Liver (tissue), 9 donors: ENCODE data around the gene NUBP1. TPM values are rescaled to one million over a fixed set of nuclear protein-coding genes. Genes with fewer than 3 reads are reported as not detected.

Experiments
- DNase-seq: peaks from one replicate; pipeline ENCODE4 v3.0.0-alpha.2; 2017; ENCODE audit warnings: low spot score
- H3K27ac ChIP-seq, 2 donors: one replicate each; pipeline ENCODE4 v1.7.0; 2013; ENCODE audit warnings: inconsistent platforms in 2 of 2, low read length in 2 of 2, control low read depth in 1 of 2, low read depth in 1 of 2, mild to moderate bottlenecking in 1 of 2
- H3K27me3 ChIP-seq, 4 donors: one replicate each; pipeline versions ENCODE4 v1.6.1 to v1.7.0; 2013; ENCODE audit warnings: low read length in 3 of 4, inconsistent platforms in 1 of 4, mild to moderate bottlenecking in 1 of 4, moderate library complexity in 1 of 4; ENCODE audit not compliant: control insufficient read depth in 4 of 4, insufficient read depth in 4 of 4
- H3K36me3 ChIP-seq, 4 donors: one replicate each; pipeline versions ENCODE4 v1.6.1 to v1.7.0; 2013; ENCODE audit warnings: low read length in 3 of 4, mild to moderate bottlenecking in 3 of 4, low read depth in 1 of 4, moderate library complexity in 1 of 4; ENCODE audit not compliant: control insufficient read depth in 4 of 4, insufficient read depth in 3 of 4
- H3K4me1 ChIP-seq, 4 donors: one replicate each; pipeline versions ENCODE4 v1.6.1 to v1.7.0; 2013; ENCODE audit warnings: low read length in 3 of 4, mild to moderate bottlenecking in 3 of 4, moderate library complexity in 1 of 4; ENCODE audit not compliant: control insufficient read depth in 4 of 4, insufficient read depth in 4 of 4
- H3K4me3 ChIP-seq, 3 donors: one replicate each; pipeline versions ENCODE4 v1.6.1 to v1.7.0; 2013; ENCODE audit warnings: low read length in 3 of 3, control low read depth in 1 of 3, low read depth in 1 of 3, mild to moderate bottlenecking in 1 of 3
- H3K9ac ChIP-seq, 2 donors: one replicate each; pipeline ENCODE4 v1.7.0; 2013; ENCODE audit warnings: low read length in 2 of 2, mild to moderate bottlenecking in 2 of 2, moderate library complexity in 2 of 2, control low read depth in 1 of 2, low read depth in 1 of 2
- H3K9me3 ChIP-seq, 4 donors: one replicate each; pipeline versions ENCODE4 v1.6.1 to v1.7.0; 2013; ENCODE audit warnings: low read length in 3 of 4; ENCODE audit not compliant: control insufficient read depth in 4 of 4
- FOXA1 ChIP-seq: IDR thresholded peaks from 2 replicates; pipeline ENCODE4 v1.6.1; 2016; ENCODE audit warnings: antibody characterized with exemption
- FOXA2 ChIP-seq: IDR thresholded peaks from 2 replicates; pipeline ENCODE4 v1.6.1; 2016; ENCODE audit warnings: antibody characterized with exemption
- GABPA ChIP-seq, 2 donors: IDR thresholded peaks in 1 of 2; conservative IDR thresholded peaks in 1 of 2; 2 replicates each; pipeline ENCODE4 v1.6.1; 2016; ENCODE audit warnings: antibody characterized with exemption in 2 of 2, mild to moderate bottlenecking in 1 of 2, moderate library complexity in 1 of 2
- HNF4A ChIP-seq, 2 donors: conservative IDR thresholded peaks; 2 replicates each; pipeline ENCODE4 v1.6.1; 2016; ENCODE audit warnings: antibody characterized with exemption in 2 of 2, mild to moderate bottlenecking in 2 of 2
- HNF4G ChIP-seq: IDR thresholded peaks from 2 replicates; pipeline ENCODE4 v1.6.1; 2016; ENCODE audit warnings: antibody characterized with exemption
- JUND ChIP-seq, 2 donors: IDR thresholded peaks; 2 replicates each; pipeline ENCODE4 v1.6.1; 2016; ENCODE audit warnings: antibody characterized with exemption in 2 of 2
- NR2F2 ChIP-seq: IDR thresholded peaks from 2 replicates; pipeline ENCODE4 v1.6.1; 2016; ENCODE audit warnings: antibody characterized with exemption
- RAD21 ChIP-seq, 2 donors: IDR thresholded peaks; 2 replicates each; pipeline ENCODE4 v1.6.1; 2016; ENCODE audit warnings: antibody characterized with exemption in 2 of 2, mild to moderate bottlenecking in 2 of 2
- RXRA ChIP-seq, 2 donors: IDR thresholded peaks; 2 replicates each; pipeline ENCODE4 v1.6.1; 2017 to 2018; ENCODE audit warnings: antibody characterized with exemption in 2 of 2, mild to moderate bottlenecking in 1 of 2
- SP1 ChIP-seq: IDR thresholded peaks from 2 replicates; pipeline ENCODE4 v1.6.1; 2018; ENCODE audit warnings: antibody characterized with exemption, mild to moderate bottlenecking
- TAF1 ChIP-seq: conservative IDR thresholded peaks from 2 replicates; pipeline ENCODE4 v1.6.1; 2016; ENCODE audit warnings: antibody characterized with exemption, mild to moderate bottlenecking
- YY1 ChIP-seq: IDR thresholded peaks from 2 replicates; pipeline ENCODE4 v1.6.1; 2016; ENCODE audit warnings: antibody characterized with exemption, mild to moderate bottlenecking
- WGBS: extraction: QIAGEN DNeasy Blood & Tissue Kit; methylation state at CpG from one replicate; pipeline ENCODE4 v1.1.7; 2013; 5-methylcytosine and 5-hydroxymethylcytosine counted together
- polyA plus RNA-seq, 2 donors: library from polyadenylated mRNA; stranded (reverse) in 1 of 2; unstranded in 1 of 2; fragments of 200-250 nt in 1 of 2; fragments of >200 nt in 1 of 2; fragmentation: Nextera tagmentation in 1 of 2; extraction: Ambion mirVana in 1 of 2; gene quantifications; one replicate each; pipeline versions ENCODE4 v1.2.1 to v1.2.3, GENCODE V29; 2013 to 2015
- total RNA-seq, 2 donors: library from RNA; depleted of rRNA; stranded (reverse); fragments of >200 nt; gene quantifications; one replicate each; pipeline ENCODE4 v1.2.3, GENCODE V29; 2014
- TF ChIP-seq, protein P1 (sequence below): fragments of 150-350 bp; IDR thresholded peaks from 2 replicates; pipeline ENCODE4 v1.5.1; 2017; ENCODE audit warnings: improper control_type of control experiment, low read depth, low read length; ENCODE audit not compliant: missing input control
- TF ChIP-seq, protein P2 (sequence below): IDR thresholded peaks from 2 replicates; pipeline ENCODE4 v1.6.1; 2016; ENCODE audit warnings: antibody characterized with exemption
- TF ChIP-seq, protein P3 (sequence below): IDR thresholded peaks from 2 replicates; pipeline ENCODE4 v1.6.1; 2016; ENCODE audit warnings: antibody characterized with exemption, mild to moderate bottlenecking
- TF ChIP-seq, protein P4 (sequence below): IDR thresholded peaks from 2 replicates; pipeline ENCODE4 v1.6.1; 2016; ENCODE audit warnings: antibody characterized with exemption
- donor health status: healthy.
- donor health status: healthy.
- donor health status: healthy.
- donor health status: healthy.
- donor health status: healthy.

Gene NUBP1
- total and polyA plus RNA-seq, 4 donors = 16.6 to 22.5 (median 20.3) TPM

DNA sequence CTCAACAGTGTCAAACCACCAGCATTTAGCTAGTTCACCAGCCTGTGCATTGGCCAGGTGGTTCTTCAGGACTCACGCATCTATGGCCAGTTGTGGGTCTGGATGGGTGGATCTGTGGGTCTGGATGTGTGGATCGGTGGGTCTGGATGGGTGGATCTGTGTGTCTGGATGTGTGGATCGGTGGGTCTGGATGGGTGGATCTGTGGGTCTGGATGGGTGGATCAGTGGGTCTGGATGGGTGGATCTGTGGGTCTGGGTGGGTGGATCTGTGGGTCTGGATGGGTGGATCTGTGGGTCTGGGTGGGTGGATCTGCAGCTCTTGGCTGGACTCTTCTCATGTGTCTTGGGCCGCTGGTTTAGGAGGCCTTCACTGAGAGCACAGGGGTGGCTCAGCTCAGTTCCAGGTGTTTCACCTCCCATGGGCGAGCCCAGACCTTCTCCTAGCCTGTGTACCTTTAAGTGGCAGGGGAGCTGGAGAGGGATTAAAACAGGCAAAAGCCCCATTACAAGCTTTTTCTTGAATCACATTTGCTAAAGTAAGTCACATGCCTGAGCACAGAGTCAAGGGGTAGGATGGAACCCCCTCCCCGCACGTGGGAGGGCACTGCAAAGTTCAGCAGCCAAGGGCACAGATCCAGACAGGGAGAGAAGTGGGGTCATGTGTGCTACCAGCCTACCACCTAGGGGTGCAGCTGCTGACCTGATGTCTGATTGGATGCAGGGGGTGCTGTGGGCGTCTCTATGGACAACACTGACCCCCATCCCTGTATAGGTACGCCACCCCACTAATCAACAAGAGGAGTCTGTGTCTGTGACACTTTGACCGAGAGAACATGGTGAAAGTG is 3.4 kb upstream of the NUBP1 start:
- H3K4me1 ChIP-seq = peaks cover 3 to 32% (median 22%) of the 10 kb centered on the region in 4 donors
- no peak overlapping the region for H3K4me3 ChIP-seq
- H3K27me3 ChIP-seq = no peaks in the 10 kb centered on the region
- no peak for DNase-seq
- no peak for TF ChIP-seq JUND (IDR thresholded peaks at IDR 0.05)
- TF ChIP-seq, protein P1, sequence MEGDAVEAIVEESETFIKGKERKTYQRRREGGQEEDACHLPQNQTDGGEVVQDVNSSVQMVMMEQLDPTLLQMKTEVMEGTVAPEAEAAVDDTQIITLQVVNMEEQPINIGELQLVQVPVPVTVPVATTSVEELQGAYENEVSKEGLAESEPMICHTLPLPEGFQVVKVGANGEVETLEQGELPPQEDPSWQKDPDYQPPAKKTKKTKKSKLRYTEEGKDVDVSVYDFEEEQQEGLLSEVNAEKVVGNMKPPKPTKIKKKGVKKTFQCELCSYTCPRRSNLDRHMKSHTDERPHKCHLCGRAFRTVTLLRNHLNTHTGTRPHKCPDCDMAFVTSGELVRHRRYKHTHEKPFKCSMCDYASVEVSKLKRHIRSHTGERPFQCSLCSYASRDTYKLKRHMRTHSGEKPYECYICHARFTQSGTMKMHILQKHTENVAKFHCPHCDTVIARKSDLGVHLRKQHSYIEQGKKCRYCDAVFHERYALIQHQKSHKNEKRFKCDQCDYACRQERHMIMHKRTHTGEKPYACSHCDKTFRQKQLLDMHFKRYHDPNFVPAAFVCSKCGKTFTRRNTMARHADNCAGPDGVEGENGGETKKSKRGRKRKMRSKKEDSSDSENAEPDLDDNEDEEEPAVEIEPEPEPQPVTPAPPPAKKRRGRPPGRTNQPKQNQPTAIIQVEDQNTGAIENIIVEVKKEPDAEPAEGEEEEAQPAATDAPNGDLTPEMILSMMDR = no peak
- TF ChIP-seq, protein P2, sequence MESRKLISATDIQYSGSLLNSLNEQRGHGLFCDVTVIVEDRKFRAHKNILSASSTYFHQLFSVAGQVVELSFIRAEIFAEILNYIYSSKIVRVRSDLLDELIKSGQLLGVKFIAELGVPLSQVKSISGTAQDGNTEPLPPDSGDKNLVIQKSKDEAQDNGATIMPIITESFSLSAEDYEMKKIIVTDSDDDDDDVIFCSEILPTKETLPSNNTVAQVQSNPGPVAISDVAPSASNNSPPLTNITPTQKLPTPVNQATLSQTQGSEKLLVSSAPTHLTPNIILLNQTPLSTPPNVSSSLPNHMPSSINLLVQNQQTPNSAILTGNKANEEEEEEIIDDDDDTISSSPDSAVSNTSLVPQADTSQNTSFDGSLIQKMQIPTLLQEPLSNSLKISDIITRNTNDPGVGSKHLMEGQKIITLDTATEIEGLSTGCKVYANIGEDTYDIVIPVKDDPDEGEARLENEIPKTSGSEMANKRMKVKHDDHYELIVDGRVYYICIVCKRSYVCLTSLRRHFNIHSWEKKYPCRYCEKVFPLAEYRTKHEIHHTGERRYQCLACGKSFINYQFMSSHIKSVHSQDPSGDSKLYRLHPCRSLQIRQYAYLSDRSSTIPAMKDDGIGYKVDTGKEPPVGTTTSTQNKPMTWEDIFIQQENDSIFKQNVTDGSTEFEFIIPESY = no peak
- no peak for TF ChIP-seq NR2F2
- no peak for TF ChIP-seq YY1
- no peak for TF ChIP-seq TAF1
- no peak for TF ChIP-seq HNF4G
- no peak for TF ChIP-seq GABPA (IDR thresholded peaks at IDR 0.05 in 1 of 2, conservative IDR thresholded peaks at IDR 0.05 in 1 of 2)
- no peak for TF ChIP-seq RAD21 (IDR thresholded peaks at IDR 0.05)
- no peak for TF ChIP-seq FOXA1
- TF ChIP-seq HNF4A (conservative IDR thresholded peaks at IDR 0.05) = no peak
- TF ChIP-seq, protein P3, sequence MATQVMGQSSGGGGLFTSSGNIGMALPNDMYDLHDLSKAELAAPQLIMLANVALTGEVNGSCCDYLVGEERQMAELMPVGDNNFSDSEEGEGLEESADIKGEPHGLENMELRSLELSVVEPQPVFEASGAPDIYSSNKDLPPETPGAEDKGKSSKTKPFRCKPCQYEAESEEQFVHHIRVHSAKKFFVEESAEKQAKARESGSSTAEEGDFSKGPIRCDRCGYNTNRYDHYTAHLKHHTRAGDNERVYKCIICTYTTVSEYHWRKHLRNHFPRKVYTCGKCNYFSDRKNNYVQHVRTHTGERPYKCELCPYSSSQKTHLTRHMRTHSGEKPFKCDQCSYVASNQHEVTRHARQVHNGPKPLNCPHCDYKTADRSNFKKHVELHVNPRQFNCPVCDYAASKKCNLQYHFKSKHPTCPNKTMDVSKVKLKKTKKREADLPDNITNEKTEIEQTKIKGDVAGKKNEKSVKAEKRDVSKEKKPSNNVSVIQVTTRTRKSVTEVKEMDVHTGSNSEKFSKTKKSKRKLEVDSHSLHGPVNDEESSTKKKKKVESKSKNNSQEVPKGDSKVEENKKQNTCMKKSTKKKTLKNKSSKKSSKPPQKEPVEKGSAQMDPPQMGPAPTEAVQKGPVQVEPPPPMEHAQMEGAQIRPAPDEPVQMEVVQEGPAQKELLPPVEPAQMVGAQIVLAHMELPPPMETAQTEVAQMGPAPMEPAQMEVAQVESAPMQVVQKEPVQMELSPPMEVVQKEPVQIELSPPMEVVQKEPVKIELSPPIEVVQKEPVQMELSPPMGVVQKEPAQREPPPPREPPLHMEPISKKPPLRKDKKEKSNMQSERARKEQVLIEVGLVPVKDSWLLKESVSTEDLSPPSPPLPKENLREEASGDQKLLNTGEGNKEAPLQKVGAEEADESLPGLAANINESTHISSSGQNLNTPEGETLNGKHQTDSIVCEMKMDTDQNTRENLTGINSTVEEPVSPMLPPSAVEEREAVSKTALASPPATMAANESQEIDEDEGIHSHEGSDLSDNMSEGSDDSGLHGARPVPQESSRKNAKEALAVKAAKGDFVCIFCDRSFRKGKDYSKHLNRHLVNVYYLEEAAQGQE = no peak
- TF ChIP-seq FOXA2 = no peak
- TF ChIP-seq SP1 = no peak
- TF ChIP-seq, protein P4, sequence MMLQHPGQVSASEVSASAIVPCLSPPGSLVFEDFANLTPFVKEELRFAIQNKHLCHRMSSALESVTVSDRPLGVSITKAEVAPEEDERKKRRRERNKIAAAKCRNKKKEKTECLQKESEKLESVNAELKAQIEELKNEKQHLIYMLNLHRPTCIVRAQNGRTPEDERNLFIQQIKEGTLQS = no peak
- no peak for TF ChIP-seq RXRA (IDR thresholded peaks at IDR 0.05)
- H3K9me3 ChIP-seq = no peaks in the 10 kb centered on the region
- 94% methylated on average over 10 of the region's 10 CpGs for WGBS
- no peak overlapping the region for H3K9ac ChIP-seq
- no peak overlapping the region for H3K27ac ChIP-seq
- no peaks in the 10 kb centered on the region for H3K36me3 ChIP-seq
